KOPT-K1 (cell line): ENCODE data around the gene TWNK.

Source experiments
- H3K27ac ChIP-seq: fragments of 200-600 bp; sonication (generic); 2 replicates; pipeline ENCODE4 v1.5.1; 2016; ENCODE audit warnings: antibody characterized with exemption, mild to moderate bottlenecking, low read depth, low read length; ENCODE audit not compliant: poor library complexity, severe bottlenecking
- H3K36me3 ChIP-seq: fragments of 200-600 bp; sonication (generic); 2 replicates; pipeline ENCODE4 v1.5.1; 2017; ENCODE audit warnings: antibody characterized with exemption, mild to moderate bottlenecking, low read length, moderate library complexity; ENCODE audit not compliant: insufficient read depth
- H3K9me3 ChIP-seq: fragments of 200-600 bp; sonication (generic); 2 replicates; pipeline ENCODE4 v1.5.1; 2017; ENCODE audit warnings: antibody characterized with exemption, low read length, mild to moderate bottlenecking; ENCODE audit not compliant: insufficient read depth, poor library complexity, severe bottlenecking

Gene TWNK

GRCh38 chr10:100986952-100987684 lies at the start of gene TWNK, which contains the start of gene MRPL43:
Gene TWNK (plus strand): TSS chr10:100987543. CDS start chr10:100988211, 668 bp downstream.
Gene MRPL43 (minus strand): TSS chr10:100987497. CDS start chr10:100987443, 54 bp downstream.
- Histone ChIP-seq H3K36me3 (peaks cover 55% of the 10 kb centered on the region), H3K9me3 (no peaks in the 10 kb centered on the region)

GRCh38 chr10:100939763-100940344 lies 47.5 kb upstream of the TWNK start:
- H3K27ac ChIP-seq: no peak overlapping the region
- H3K36me3 ChIP-seq: peaks cover 93% of the 10 kb centered on the region
- no peaks in the 10 kb centered on the region for H3K9me3 ChIP-seq

More at GRCh38 chr10:100986952-100987684, at the start of gene TWNK, which contains the start of gene MRPL43:
- peak within 1 kb of the TSS; percentile 82 for H3K27ac ChIP-seq

GRCh38 chr10:100942229-100942628 lies 45.1 kb upstream of the TWNK start:
- no peak overlapping the region for H3K27ac ChIP-seq
- H3K36me3 ChIP-seq: peaks cover 94% of the 10 kb centered on the region
- H3K9me3 ChIP-seq: no peaks in the 10 kb centered on the region

GRCh38 chr10:100943508-100943907 lies 43.8 kb upstream of the TWNK start:
- Histone ChIP-seq H3K27ac (no peak overlapping the region), H3K36me3 (peaks cover 94% of the 10 kb centered on the region), H3K9me3 (no peaks in the 10 kb centered on the region)

GRCh38 chr10:100945754-100946153 lies 41.6 kb upstream of the TWNK start:
- Histone ChIP-seq H3K36me3 (peaks cover 94% of the 10 kb centered on the region), H3K27ac (no peak overlapping the region)

GRCh38 chr10:100948916-100949315 lies 38.4 kb upstream of the TWNK start:
- Histone ChIP-seq H3K9me3 (no peaks in the 10 kb centered on the region), H3K36me3 (peaks cover 97% of the 10 kb centered on the region), H3K27ac (no peak overlapping the region)

More at GRCh38 chr10:100945754-100946153, 41.6 kb upstream of the TWNK start:
- no peaks in the 10 kb centered on the region for H3K9me3 ChIP-seq

GRCh38 chr10:100960251-100960650 lies 27.1 kb upstream of the TWNK start:
- Histone ChIP-seq H3K9me3 (no peaks in the 10 kb centered on the region), H3K36me3 (peaks cover 97% of the 10 kb centered on the region), H3K27ac (no peak overlapping the region)

GRCh38 chr10:100962351-100963080 lies 24.8 kb upstream of the TWNK start:
- H3K9me3 ChIP-seq: no peaks in the 10 kb centered on the region
- H3K36me3 ChIP-seq: peaks cover 97% of the 10 kb centered on the region
- no peak overlapping the region for H3K27ac ChIP-seq

- no peaks in the 10 kb centered on the region for H3K9me3 ChIP-seq
- H3K27ac ChIP-seq: no peak overlapping the region
- H3K36me3 ChIP-seq: peaks cover 85% of the 10 kb centered on the region
Measured at GRCh38 chr10:100963826-100964225, 23.5 kb upstream of the TWNK start.

- Histone ChIP-seq H3K9me3 (no peaks in the 10 kb centered on the region), H3K36me3 (peaks cover 65% of the 10 kb centered on the region), H3K27ac (no peak overlapping the region)
Measured at GRCh38 chr10:100965820-100966219, 21.5 kb upstream of the TWNK start.

GRCh38 chr10:100966887-100967286 lies 20.5 kb upstream of the TWNK start:
- H3K9me3 ChIP-seq: no peaks in the 10 kb centered on the region
- peaks cover 55% of the 10 kb centered on the region for H3K36me3 ChIP-seq
- H3K27ac ChIP-seq: no peak overlapping the region

- Histone ChIP-seq H3K9me3 (no peaks in the 10 kb centered on the region), H3K27ac (no peak overlapping the region), H3K36me3 (peaks cover 50% of the 10 kb centered on the region)
Measured at GRCh38 chr10:100967332-100967731, 20.0 kb upstream of the TWNK start.

- Histone ChIP-seq H3K27ac (no peak overlapping the region), H3K9me3 (no peaks in the 10 kb centered on the region), H3K36me3 (peaks cover 42% of the 10 kb centered on the region)
Measured at GRCh38 chr10:100968062-100968736, 19.1 kb upstream of the TWNK start.

- Histone ChIP-seq H3K27ac (no peak overlapping the region), H3K9me3 (no peaks in the 10 kb centered on the region), H3K36me3 (peaks cover 35% of the 10 kb centered on the region)
Measured at GRCh38 chr10:100968863-100969186, 18.5 kb upstream of the TWNK start.
